Measurements from ENCODE around the gene N4BP2L2. TPM values are rescaled to one million over a fixed set of nuclear protein-coding genes. Genes with fewer than 3 reads are reported as not detected.
A peak's percentile ranks its signal among the peaks of the same experiment; 100 is the strongest.

The N4BP2L2 gene
- total RNA-seq, 2 experiments from 2014 or later = 171 TPM

DNA sequence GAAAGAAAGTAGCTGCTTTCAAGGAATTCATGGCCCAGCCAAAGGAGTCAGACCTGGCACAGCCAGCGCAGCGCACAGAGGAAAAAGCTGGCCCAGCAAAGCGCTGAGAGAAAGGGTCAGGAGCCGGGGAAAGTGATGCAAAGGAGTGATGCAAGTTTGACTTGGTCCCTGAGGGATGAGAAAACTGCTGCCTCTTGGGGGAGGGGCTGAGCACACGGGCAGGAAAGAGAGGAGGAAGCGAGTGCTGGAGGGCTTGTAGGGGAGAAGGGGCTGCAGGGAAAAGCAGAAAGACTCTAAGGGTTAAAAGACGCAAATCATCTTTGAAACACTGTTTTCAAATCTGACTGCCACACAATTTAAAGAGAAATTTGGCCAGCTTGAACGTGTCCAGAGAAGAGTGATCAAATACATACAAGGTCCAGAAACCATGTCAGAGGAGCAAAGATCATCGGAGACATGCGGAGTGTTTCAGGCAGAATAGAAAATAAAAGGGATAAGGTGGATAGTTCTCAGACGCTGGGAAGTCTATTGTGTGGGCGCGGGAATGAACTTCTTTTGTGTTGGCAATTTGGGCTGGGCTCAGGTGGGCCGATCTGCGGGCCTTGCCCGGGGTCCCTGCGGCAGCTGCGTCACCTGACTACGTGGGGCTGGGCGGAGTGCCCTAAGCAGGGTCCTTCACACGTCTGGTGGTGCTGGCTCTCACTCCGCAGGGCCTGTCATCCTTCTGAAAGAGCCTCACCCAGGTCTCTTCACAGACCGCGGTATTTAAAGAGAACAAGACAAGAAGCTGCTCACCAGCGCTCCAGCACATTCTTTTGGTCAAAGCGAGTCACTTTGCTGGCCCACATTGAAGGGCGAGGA, 128.8 kb downstream of the N4BP2L2 start:
- no peak for DNase-seq
- no peak overlapping the region for H3K27ac ChIP-seq (ENCODE audit: low read depth in 1 of 2, low read length in 2 of 2)
- ChIA-PET CTCF (no interaction called here), POLR2A (no interaction called here)
- no peaks in the 10 kb centered on the region for H3K27me3 ChIP-seq (ENCODE audit: control insufficient read depth in 1 of 2, insufficient read depth in 2 of 2, low read length in 2 of 2)
- no peak overlapping the region for H3K4me3 Mint-ChIP-seq
- intact Hi-C loops (cut with DNase I, micrococcal nuclease) = no loop called here
- no peak overlapping the region for H3K4me3 ChIP-seq (ENCODE audit: low read length)
- peaks cover 54% of the 10 kb centered on the region for H3K36me3 Mint-ChIP-seq (ENCODE audit: low read depth)
- H3K9me3 Mint-ChIP-seq = no peaks in the 10 kb centered on the region
- peaks cover 34% of the 10 kb centered on the region for H3K36me3 ChIP-seq (ENCODE audit: insufficient read depth, low read length)
- H3K27ac Mint-ChIP-seq = peak overlapping the region; percentile 24
- no peak for ATAC-seq (ENCODE audit: poor library complexity)
- no peaks in the 10 kb centered on the region for H3K27me3 Mint-ChIP-seq
- H3K4me1 Mint-ChIP-seq (ENCODE audit: low read depth) = peaks cover 40% of the 10 kb centered on the region
- no peaks in the 10 kb centered on the region for H3K9me3 ChIP-seq (ENCODE audit: control insufficient read depth in 1 of 2, insufficient read depth in 1 of 2, low read length in 2 of 2)
- H3K4me1 ChIP-seq (ENCODE audit: insufficient read depth, low read length) = peaks cover 2% of the 10 kb centered on the region
- TF ChIP-seq, protein P1, sequence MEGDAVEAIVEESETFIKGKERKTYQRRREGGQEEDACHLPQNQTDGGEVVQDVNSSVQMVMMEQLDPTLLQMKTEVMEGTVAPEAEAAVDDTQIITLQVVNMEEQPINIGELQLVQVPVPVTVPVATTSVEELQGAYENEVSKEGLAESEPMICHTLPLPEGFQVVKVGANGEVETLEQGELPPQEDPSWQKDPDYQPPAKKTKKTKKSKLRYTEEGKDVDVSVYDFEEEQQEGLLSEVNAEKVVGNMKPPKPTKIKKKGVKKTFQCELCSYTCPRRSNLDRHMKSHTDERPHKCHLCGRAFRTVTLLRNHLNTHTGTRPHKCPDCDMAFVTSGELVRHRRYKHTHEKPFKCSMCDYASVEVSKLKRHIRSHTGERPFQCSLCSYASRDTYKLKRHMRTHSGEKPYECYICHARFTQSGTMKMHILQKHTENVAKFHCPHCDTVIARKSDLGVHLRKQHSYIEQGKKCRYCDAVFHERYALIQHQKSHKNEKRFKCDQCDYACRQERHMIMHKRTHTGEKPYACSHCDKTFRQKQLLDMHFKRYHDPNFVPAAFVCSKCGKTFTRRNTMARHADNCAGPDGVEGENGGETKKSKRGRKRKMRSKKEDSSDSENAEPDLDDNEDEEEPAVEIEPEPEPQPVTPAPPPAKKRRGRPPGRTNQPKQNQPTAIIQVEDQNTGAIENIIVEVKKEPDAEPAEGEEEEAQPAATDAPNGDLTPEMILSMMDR (IDR thresholded peaks at IDR 0.05) = no peak

- intact Hi-C loops (cut with DNase I, micrococcal nuclease) = no loop called here
- H3K36me3 ChIP-seq (ENCODE audit: insufficient read depth, low read length) = peaks cover 41% of the 10 kb centered on the region
- no peak overlapping the region for H3K4me3 ChIP-seq (ENCODE audit: low read length)
- TF ChIP-seq, protein P1 (IDR thresholded peaks at IDR 0.05) = no peak
- H3K4me1 ChIP-seq (ENCODE audit: insufficient read depth, low read length) = peaks cover 2% of the 10 kb centered on the region
- H3K27ac ChIP-seq (ENCODE audit: low read depth in 1 of 2, low read length in 2 of 2) = no peak overlapping the region
- H3K9me3 ChIP-seq (ENCODE audit: control insufficient read depth in 1 of 2, insufficient read depth in 1 of 2, low read length in 2 of 2) = no peaks in the 10 kb centered on the region
- CTCF ChIA-PET = interaction anchor here (1.0 kb wide), 1 partner anchor 117 kb away, joined by 3 read pairs; no protein-coding TSS in a partner anchor
- H3K4me1 Mint-ChIP-seq (ENCODE audit: low read depth) = peaks cover 38% of the 10 kb centered on the region
- DNase-seq (no peak), ATAC-seq (ENCODE audit: poor library complexity) (no peak)
- no peaks in the 10 kb centered on the region for H3K9me3 Mint-ChIP-seq
- no peak overlapping the region for H3K4me3 Mint-ChIP-seq
- no peak overlapping the region for H3K27ac Mint-ChIP-seq
- peaks cover 62% of the 10 kb centered on the region for H3K36me3 Mint-ChIP-seq (ENCODE audit: low read depth)
- no peaks in the 10 kb centered on the region for H3K27me3 ChIP-seq (ENCODE audit: control insufficient read depth in 1 of 2, insufficient read depth in 2 of 2, low read length in 2 of 2)
- POLR2A ChIA-PET = interaction anchor here (1.0 to 1.7 kb wide), 3 partner anchors 10 to 19 kb away, joined by 3 to 5 read pairs (median 3); partner anchors contain the start of gene N4BP2L1
- H3K27me3 Mint-ChIP-seq = no peaks in the 10 kb centered on the region
These were observed 129.6 kb downstream of the N4BP2L2 start for GRCh38 chr13:32409001-32409313.

DNA sequence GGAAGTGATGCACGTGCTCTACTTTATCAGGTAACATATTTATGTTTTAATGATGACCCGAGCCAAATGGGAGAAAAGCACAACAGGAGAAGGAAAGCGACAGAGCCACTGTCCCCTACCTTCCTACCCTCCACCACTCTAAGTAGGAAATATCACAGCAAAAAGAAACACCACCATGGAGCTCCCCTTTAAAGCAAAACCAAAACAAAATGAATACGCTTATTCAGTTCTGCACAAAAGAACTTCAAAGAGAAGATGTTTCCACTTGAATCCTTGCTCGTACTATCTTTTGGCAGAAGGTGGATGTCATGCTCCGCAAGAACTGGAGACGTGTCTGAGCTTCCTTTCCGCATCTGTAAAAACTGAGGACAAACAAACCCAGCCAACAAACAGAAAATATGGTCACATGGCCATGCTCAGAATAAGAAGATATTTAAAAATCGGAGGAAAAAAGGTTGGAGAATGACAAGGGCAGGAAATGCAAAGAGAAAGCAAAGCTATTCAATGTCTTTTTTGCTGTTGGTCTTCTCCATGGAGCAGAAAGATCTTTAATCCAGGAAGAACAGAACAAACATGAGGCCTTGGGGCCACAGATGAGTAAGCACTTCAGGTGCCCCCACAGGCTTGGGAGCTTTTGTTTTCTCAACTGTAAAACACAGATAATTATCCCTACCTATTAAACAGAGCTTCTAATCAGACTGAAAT, 130.1 kb downstream of the N4BP2L2 start:
- TF ChIP-seq, protein P1 (IDR thresholded peaks at IDR 0.05) = no peak
- Histone ChIP-seq H3K4me3 (ENCODE audit: low read length) (no peak overlapping the region), H3K9me3 (ENCODE audit: control insufficient read depth in 1 of 2, insufficient read depth in 1 of 2, low read length in 2 of 2) (no peaks in the 10 kb centered on the region), H3K36me3 (ENCODE audit: insufficient read depth, low read length) (peaks cover 45% of the 10 kb centered on the region), H3K4me1 (ENCODE audit: insufficient read depth, low read length) (peaks cover 2% of the 10 kb centered on the region), H3K27me3 (ENCODE audit: control insufficient read depth in 1 of 2, insufficient read depth in 2 of 2, low read length in 2 of 2) (no peaks in the 10 kb centered on the region), H3K27ac (ENCODE audit: low read depth in 1 of 2, low read length in 2 of 2) (no peak overlapping the region)
- CTCF ChIA-PET = interaction anchor here (1.0 kb wide), 1 partner anchor 118 kb away, joined by 3 read pairs; no protein-coding TSS in a partner anchor
- H3K9me3 Mint-ChIP-seq = no peaks in the 10 kb centered on the region
- peaks cover 38% of the 10 kb centered on the region for H3K4me1 Mint-ChIP-seq (ENCODE audit: low read depth)
- H3K27me3 Mint-ChIP-seq = no peaks in the 10 kb centered on the region
- POLR2A ChIA-PET = interaction anchor here (0.7 to 1.7 kb wide), 5 partner anchors 9 to 23 kb away, joined by 3 to 5 read pairs (median 3); partner anchors contain the start of gene N4BP2L1
- H3K36me3 Mint-ChIP-seq (ENCODE audit: low read depth) = peaks cover 67% of the 10 kb centered on the region
- peak overlapping the region; percentile 31 for H3K4me3 Mint-ChIP-seq
- peak; percentile 21 for ATAC-seq (ENCODE audit: poor library complexity)
- intact Hi-C loops (cut with DNase I, micrococcal nuclease) = no loop called here
- peak overlapping the region; percentile 37 for H3K27ac Mint-ChIP-seq
- DNase-seq = no peak
